DND-41 (cell line): Measurements from ENCODE around the gene GABBR2.

Experiments
- CTCF ChIP-seq: IDR thresholded peaks from 2 replicates; pipeline ENCODE4 v1.5.1; 2012; ENCODE audit warnings: borderline replicate concordance, low read length, moderate library complexity, mild to moderate bottlenecking; ENCODE audit not compliant: poor library complexity, severe bottlenecking; ENCODE audit errors: extremely low read depth
- EZH2 ChIP-seq: IDR thresholded peaks from 3 replicates; pipeline ENCODE4 v1.6.1; 2012; ENCODE audit warnings: borderline replicate concordance, low read depth, mild to moderate bottlenecking, moderate library complexity, low read length, inconsistent platforms; ENCODE audit not compliant: severe bottlenecking

- TF ChIP-seq CTCF (no peak), EZH2 (no peak)
Measured at GRCh38 chr9:98339987-98340800, 368.5 kb downstream of the GABBR2 start.
